Gastroesophageal sphincter (tissue), 4 donors: Measurements from ENCODE around the gene NCK2. TPM values are rescaled to one million over a fixed set of nuclear protein-coding genes. Genes with fewer than 3 reads are reported as not detected.

Source experiments
- ATAC-seq: fragments of 150-250 bp; one replicate; pipeline ENCODE4 v1.9.1; 2016; ENCODE audit warnings: mild to moderate bottlenecking, moderate library complexity
- H3K27ac ChIP-seq, 4 donors: fragments of 200-600 bp; sonication (generic) in 3 of 4; 1 replicate in 3 of 4; 2 replicates in 1 of 4; pipeline ENCODE4 v1.5.1; 2016 to 2019
- H3K27me3 ChIP-seq: fragments of 200-600 bp; sonication (generic); one replicate; pipeline ENCODE4 v1.5.1; 2019
- H3K36me3 ChIP-seq, 2 donors: fragments of 200-600 bp; sonication (generic); one replicate each; pipeline ENCODE4 v1.5.1; 2019; ENCODE audit warnings: control low read depth in 1 of 2
- H3K4me1 ChIP-seq, 3 donors: fragments of 200-600 bp; sonication (generic); 1 replicate in 2 of 3; 2 replicates in 1 of 3; pipeline ENCODE4 v1.5.1; 2016 to 2019; ENCODE audit warnings: control low read depth in 2 of 3
- H3K4me3 ChIP-seq, 2 donors: fragments of 200-600 bp; sonication (generic); one replicate each; pipeline ENCODE4 v1.5.1; 2019; ENCODE audit warnings: mild to moderate bottlenecking in 1 of 2, moderate library complexity in 1 of 2
- H3K9me3 ChIP-seq, 3 donors: fragments of 200-600 bp; sonication (generic); one replicate each; pipeline ENCODE4 v1.5.1; 2017 to 2019; ENCODE audit warnings: control low read depth in 2 of 3
- CTCF ChIP-seq, 4 experiments: fragments of 200-600 bp in 2 of 4; fragments of 450-650 bp in 2 of 4; sonication (generic) in 1 of 4; IDR thresholded peaks; one replicate each; pipeline ENCODE4 v1.5.1; 2017 to 2019; ENCODE audit warnings: antibody characterized with exemption in 4 of 4, mild to moderate bottlenecking in 2 of 4, moderate library complexity in 2 of 4
- EP300 ChIP-seq: sonication (generic); formaldehyde crosslinking; IDR thresholded peaks from one replicate; pipeline ENCODE4 v1.6.1; 2017; ENCODE audit warnings: antibody characterized with exemption, mild to moderate bottlenecking
- POLR2A ChIP-seq, 2 donors: fragments of 450-650 bp; IDR thresholded peaks; one replicate each; pipeline ENCODE4 v1.6.1; 2017; ENCODE audit warnings: antibody characterized with exemption in 2 of 2, mild to moderate bottlenecking in 2 of 2, moderate library complexity in 1 of 2
- POLR2AphosphoS5 ChIP-seq: sonication (generic); formaldehyde crosslinking; IDR thresholded peaks from one replicate; pipeline ENCODE4 v1.6.1; 2017; ENCODE audit warnings: antibody characterized with exemption
- WGBS, 2 donors: methylation state at CpG; one replicate each; pipeline ENCODE4 v1.1.5; 2018; ENCODE audit warnings: low coverage in 1 of 2; 5-methylcytosine and 5-hydroxymethylcytosine counted together
- total RNA-seq, 4 donors: library from RNA; depleted of rRNA; stranded (reverse); fragments of >200 nt; gene quantifications; one replicate each; pipeline ENCODE4 v1.1.0, GENCODE V29; 2016

NCK2 gene
- total RNA-seq, 4 donors from 2014 or later, result 63.0 to 131 (median 89.5) TPM

DNA sequence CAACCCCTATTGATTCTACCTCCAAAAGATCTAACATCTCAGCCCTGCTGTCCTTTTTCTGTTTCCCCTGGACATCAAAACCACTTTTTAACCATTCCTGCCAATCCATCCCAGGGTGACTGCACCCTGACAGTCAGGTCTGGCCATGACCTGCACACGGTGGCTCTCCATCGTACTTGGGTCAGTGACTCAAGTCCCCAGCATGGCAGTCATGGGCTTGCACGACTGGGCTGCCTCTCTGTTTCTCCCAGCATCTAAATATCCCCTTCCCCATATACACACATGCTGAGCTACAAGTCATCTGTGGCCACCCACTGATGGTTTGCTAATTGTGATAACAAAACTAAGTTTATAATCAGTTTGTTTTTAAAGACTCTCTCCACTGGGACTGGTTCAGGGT lies 6.6 kb downstream of the NCK2 start:
- no peak for ATAC-seq
- Histone ChIP-seq H3K4me3 (no peak overlapping the region), H3K27me3 (no peaks in the 10 kb centered on the region), H3K4me1 (peaks cover 0 to 87% (median 22%) of the 10 kb centered on the region in 3 donors), H3K36me3 (no peaks in the 10 kb centered on the region), H3K27ac (no peak overlapping the region), H3K9me3 (no peaks in the 10 kb centered on the region)
- TF ChIP-seq CTCF (IDR thresholded peaks at IDR 0.05), result no peak
- no peak for TF ChIP-seq POLR2AphosphoS5
- no peak for TF ChIP-seq POLR2A (IDR thresholded peaks at IDR 0.05)
- no peak for TF ChIP-seq EP300
- WGBS, 2 donors, result 60 to 87% methylated on average over 1 to 3 of the region's 3 CpGs

DNA sequence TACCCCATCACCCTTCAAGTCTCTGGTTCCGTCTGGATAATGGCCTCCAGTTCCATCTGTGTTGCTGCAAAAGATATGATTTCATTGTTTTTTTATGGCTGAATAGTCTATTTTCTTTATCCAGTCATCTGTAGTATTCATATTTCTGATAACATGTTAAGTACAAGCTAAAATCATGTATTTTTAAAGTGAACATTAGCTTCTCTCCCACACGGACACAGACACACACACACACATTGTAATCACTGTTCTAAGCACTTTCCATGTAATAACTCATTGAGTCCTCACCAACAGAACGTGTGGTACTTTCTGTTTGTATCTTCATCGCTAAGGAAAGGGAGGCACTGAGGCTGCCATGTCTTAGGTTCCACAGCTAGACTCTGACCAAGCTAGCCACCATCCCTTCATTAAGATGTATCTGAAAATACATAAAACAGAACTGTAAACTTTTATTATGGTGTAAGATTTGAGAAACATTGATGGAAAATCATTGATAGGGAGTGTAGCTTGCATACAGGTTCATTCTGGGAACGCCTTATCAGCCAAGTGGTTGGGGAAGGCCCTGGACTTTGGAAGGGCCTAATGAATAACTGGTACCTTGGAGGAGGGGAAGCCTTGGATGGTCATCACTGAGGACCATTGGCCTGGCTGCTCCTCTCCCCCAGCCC lies 8.1 kb downstream of the NCK2 start:
- no peaks in the 10 kb centered on the region for H3K9me3 ChIP-seq
- 88 to 89% methylated on average over 2 to 5 of the region's 5 CpGs for WGBS, 2 donors
- no peaks in the 10 kb centered on the region for H3K27me3 ChIP-seq
- TF ChIP-seq EP300 (no peak), CTCF (IDR thresholded peaks at IDR 0.05) (no peak), POLR2A (IDR thresholded peaks at IDR 0.05) (no peak), POLR2AphosphoS5 (no peak)
- no peaks in the 10 kb centered on the region for H3K36me3 ChIP-seq
- H3K4me3 ChIP-seq, result no peak overlapping the region
- no peak for ATAC-seq
- H3K4me1 ChIP-seq, result peaks cover 0 to 87% (median 9%) of the 10 kb centered on the region in 3 donors
- no peak overlapping the region for H3K27ac ChIP-seq

- 67 to 94% methylated on average over 1 to 2 of the region's 2 CpGs for WGBS, 2 donors
- no peaks in the 10 kb centered on the region for H3K9me3 ChIP-seq
- no peak for ATAC-seq
- no peak overlapping the region for H3K4me3 ChIP-seq
- H3K27me3 ChIP-seq, result no peaks in the 10 kb centered on the region
- TF ChIP-seq POLR2AphosphoS5 (no peak), CTCF (IDR thresholded peaks at IDR 0.05) (no peak), EP300 (no peak), POLR2A (IDR thresholded peaks at IDR 0.05) (no peak)
- no peaks in the 10 kb centered on the region for H3K36me3 ChIP-seq
- H3K4me1 ChIP-seq, result peaks cover 0 to 86% (median 9%) of the 10 kb centered on the region in 3 donors
- H3K27ac ChIP-seq, result no peak overlapping the region
Observed at GRCh38 chr2:105753380-105753779, 8.7 kb downstream of the NCK2 start.

- no peaks in the 10 kb centered on the region for H3K27me3 ChIP-seq
- 43 to 56% methylated on average over 1 to 3 of the region's 5 CpGs for WGBS, 2 donors
- no peaks in the 10 kb centered on the region for H3K36me3 ChIP-seq
- TF ChIP-seq EP300 (no peak), POLR2A (IDR thresholded peaks at IDR 0.05) (no peak), POLR2AphosphoS5 (peak; percentile 50), CTCF (IDR thresholded peaks at IDR 0.05) (no peak)
- H3K4me1 ChIP-seq, result peaks cover 0 to 86% (median 9%) of the 10 kb centered on the region in 3 donors
- H3K27ac ChIP-seq, result no peak overlapping the region
- no peaks in the 10 kb centered on the region for H3K9me3 ChIP-seq
- ATAC-seq, result no peak
- no peak overlapping the region for H3K4me3 ChIP-seq
Observed at GRCh38 chr2:105754011-105754410, 9.3 kb downstream of the NCK2 start.

DNA sequence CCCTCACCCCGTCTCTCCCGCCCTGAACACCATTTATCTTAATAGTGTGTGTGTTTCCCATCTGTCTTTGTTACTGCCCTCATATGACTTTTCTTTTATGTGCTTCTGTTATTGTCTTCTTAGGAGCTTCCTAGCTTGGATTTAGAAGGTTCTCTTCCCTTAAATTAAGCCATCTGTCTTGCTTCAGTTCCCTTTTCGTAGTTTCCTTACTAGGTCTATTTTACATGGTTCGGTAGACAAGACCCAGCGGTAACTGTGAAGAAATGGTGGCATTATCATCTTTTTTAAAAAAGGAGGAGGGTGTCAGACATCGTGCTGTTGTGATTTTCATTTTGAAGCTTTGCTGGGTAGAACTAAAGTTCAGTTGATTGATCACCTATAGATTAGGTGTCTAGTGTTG lies 10.3 kb downstream of the NCK2 start:
- Histone ChIP-seq H3K27ac (peak overlapping the region in 1 of 4 donors; percentile 35), H3K4me1 (peaks cover 0 to 77% (median 9%) of the 10 kb centered on the region in 3 donors), H3K27me3 (no peaks in the 10 kb centered on the region), H3K36me3 (no peaks in the 10 kb centered on the region), H3K4me3 (no peak overlapping the region), H3K9me3 (no peaks in the 10 kb centered on the region)
- ATAC-seq, result no peak
- TF ChIP-seq POLR2AphosphoS5 (no peak), CTCF (IDR thresholded peaks at IDR 0.05) (no peak), POLR2A (IDR thresholded peaks at IDR 0.05) (no peak), EP300 (no peak)
- 65 to 91% methylated on average over 6 of the region's 6 CpGs for whole genome bisulfite sequencing, 2 donors
